GM18517 (cell line): Measurements from ENCODE around the gene SPDYE4.

Experiments
- ATAC-seq: cut with Tn5 transposase; IDR thresholded peaks from one replicate; pipeline ENCODE4 v1.9.1; 2021; ENCODE audit warnings: mild to moderate bottlenecking, moderate library complexity; ENCODE audit not compliant: unreplicated experiment

SPDYE4 gene

GRCh38 chr17:8713878-8714277 lies 44.5 kb downstream of the SPDYE4 start:
- ATAC-seq: no peak

- no peak for ATAC-seq
Measured at GRCh38 chr17:8713315-8713714, 45.0 kb downstream of the SPDYE4 start.

GRCh38 chr17:8712698-8713097 lies 45.6 kb downstream of the SPDYE4 start:
- ATAC-seq: no peak

GRCh38 chr17:8711291-8711690 lies 47.1 kb downstream of the SPDYE4 start:
- ATAC-seq: no peak

GRCh38 chr17:8710813-8711212 lies 47.5 kb downstream of the SPDYE4 start:
- no peak for ATAC-seq

GRCh38 chr17:8709006-8709405 lies 49.3 kb downstream of the SPDYE4 start:
- ATAC-seq: no peak

GRCh38 chr17:8708025-8708461 lies 50.3 kb downstream of the SPDYE4 start:
- no peak for ATAC-seq

- no peak for ATAC-seq
Measured at GRCh38 chr17:8707332-8708024, 50.9 kb downstream of the SPDYE4 start.

GRCh38 chr17:8706431-8706830 lies 51.9 kb downstream of the SPDYE4 start:
- no peak for ATAC-seq

GRCh38 chr17:8705427-8705826 lies 52.9 kb downstream of the SPDYE4 start:
- no peak for ATAC-seq

GRCh38 chr17:8703001-8703400 lies 55.3 kb downstream of the SPDYE4 start:
- no peak for ATAC-seq

- ATAC-seq: no peak
Measured at GRCh38 chr17:8701754-8702153, 56.6 kb downstream of the SPDYE4 start.

GRCh38 chr17:8701221-8701620 lies 57.1 kb downstream of the SPDYE4 start:
- no peak for ATAC-seq
